Endothelial cell of umbilical vein (primary cell): ENCODE results near the gene FBN2. TPM values are rescaled to one million over a fixed set of nuclear protein-coding genes. Genes with fewer than 3 reads are reported as not detected.

Experiments used
- BruUV-seq: library from RNA; stranded (reverse); fragments of 400-500 nt; replicated peaks from 2 replicates; lab custom pipeline; 2021; lab: Mats Ljungman, UMichigan
- CTCF ChIA-PET: fragments of 300-600, 350-600 bp; sonication (Branson Sonifier 250); formaldehyde crosslinking; loops from one replicate; lab custom pipeline; 2021; ENCODE audit warnings: antibody characterized with exemption, inconsistent platforms; lab: Charles Lee
- POLR2A ChIA-PET: fragments of 300-600, 350-600 bp; sonication (Branson Sonifier 250); formaldehyde crosslinking; loops from one replicate; lab custom pipeline; 2021; ENCODE audit warnings: antibody characterized with exemption, inconsistent platforms; lab: Charles Lee
- DNase-seq: peaks from one replicate; pipeline ENCODE4 v3.0.0-alpha.2; 2011; ENCODE audit warnings: low read depth, low spot score
- FAIRE-seq: peaks from 2 replicates; lab custom pipeline; 2011; peaks lifted over from hg19 to GRCh38; lab: Jason Lieb, UNC
- H2AFZ ChIP-seq: 2 replicates; pipeline ENCODE4 v1.6.0; 2012; ENCODE audit warnings: low read depth, low read length, control low read depth, inconsistent platforms
- H3K27ac ChIP-seq: 2 replicates; pipeline ENCODE4 v1.5.1; 2011; ENCODE audit warnings: low read depth, mild to moderate bottlenecking, control low read depth, low read length, moderate library complexity; ENCODE audit not compliant: insufficient read depth
- H3K27me3 ChIP-seq, 2 experiments: 2 replicates each; pipeline versions ENCODE4 v1.6.0 to v1.6.1; 2011; ENCODE audit warnings: low read length in 2 of 2, mixed read lengths in 1 of 2; ENCODE audit not compliant: control insufficient read depth in 2 of 2, insufficient read depth in 2 of 2
- H3K36me3 ChIP-seq, 2 experiments: 2 replicates in 1 of 2; 3 replicates in 1 of 2; pipeline ENCODE4 v1.5.1; 2011; ENCODE audit warnings: low read length in 2 of 2, mild to moderate bottlenecking in 1 of 2, moderate library complexity in 1 of 2; ENCODE audit not compliant: control insufficient read depth in 2 of 2, insufficient read depth in 2 of 2; ENCODE audit errors: extremely low read depth in 1 of 2
- H3K4me1 ChIP-seq: 3 replicates; pipeline ENCODE4 v1.5.1; 2011; ENCODE audit warnings: mild to moderate bottlenecking, low read length; ENCODE audit not compliant: control insufficient read depth, insufficient read depth; ENCODE audit errors: extremely low read depth
- H3K4me2 ChIP-seq: 2 replicates; pipeline ENCODE4 v1.6.1; 2011; ENCODE audit warnings: low read length, control low read depth, mixed read lengths; ENCODE audit not compliant: insufficient read depth
- H3K4me3 ChIP-seq, 3 experiments: fragments of 200-600 bp in 1 of 3; sonication (generic), shearing (Covaris generic) in 1 of 3; replicated peaks in 1 of 3; 2 replicates each; pipeline ENCODE4 v1.5.1; 2011 to 2016; ENCODE audit warnings: control low read depth in 3 of 3, low read length in 3 of 3, mild to moderate bottlenecking in 2 of 3, inconsistent platforms in 1 of 3, low read depth in 1 of 3, moderate library complexity in 1 of 3; ENCODE audit not compliant: insufficient read depth in 1 of 3
- H3K79me2 ChIP-seq: 2 replicates; pipeline ENCODE4 v1.6.0; 2012; ENCODE audit warnings: low read length, inconsistent platforms; ENCODE audit not compliant: control insufficient read depth, insufficient read depth
- H3K9ac ChIP-seq: replicated peaks from 2 replicates; pipeline ENCODE3; 2011; ENCODE audit warnings: low read length, control low read depth; ENCODE audit not compliant: insufficient read depth; ENCODE audit errors: extremely low read depth
- H3K9me1 ChIP-seq: replicated peaks from 3 replicates; pipeline ENCODE4 v1.6.0; 2011; ENCODE audit warnings: mild to moderate bottlenecking, low read length; ENCODE audit not compliant: control insufficient read depth, insufficient read depth; ENCODE audit errors: extremely low read depth
- H3K9me3 ChIP-seq: replicated peaks from 2 replicates; pipeline ENCODE4 v1.5.1; 2012; ENCODE audit warnings: low read length, inconsistent platforms; ENCODE audit not compliant: control insufficient read depth, insufficient read depth
- H4K20me1 ChIP-seq: replicated peaks from 2 replicates; pipeline ENCODE3; 2011; ENCODE audit warnings: mild to moderate bottlenecking, low read length; ENCODE audit not compliant: control insufficient read depth, insufficient read depth; ENCODE audit errors: extremely low read depth
- CTCF ChIP-seq, 2 donors: IDR thresholded peaks; 1 replicate in 1 of 2; 2 replicates in 1 of 2; pipeline ENCODE4 v1.5.1; 2011; ENCODE audit warnings: low read length in 2 of 2, mild to moderate bottlenecking in 2 of 2, moderate library complexity in 2 of 2, control low read depth in 1 of 2, inconsistent platforms in 1 of 2, low read depth in 1 of 2; ENCODE audit not compliant: insufficient read depth in 1 of 2; ENCODE audit errors: extremely low read depth in 1 of 2
- EZH2 ChIP-seq: IDR thresholded peaks from 2 replicates; pipeline ENCODE4 v1.6.1; 2012; ENCODE audit warnings: borderline replicate concordance, low read depth, mild to moderate bottlenecking, moderate library complexity, low read length, inconsistent platforms; ENCODE audit not compliant: severe bottlenecking
- FOS ChIP-seq: IDR thresholded peaks from 2 replicates; pipeline ENCODE4 v1.6.1; 2011; ENCODE audit warnings: mild to moderate bottlenecking, low read length, moderate library complexity, borderline replicate concordance; ENCODE audit not compliant: insufficient read depth
- GATA2 ChIP-seq: IDR thresholded peaks from 2 replicates; pipeline ENCODE4 v1.7.0; 2011; ENCODE audit warnings: low read depth, mild to moderate bottlenecking, moderate library complexity, mixed read lengths, low read length; ENCODE audit not compliant: insufficient read length, insufficient read depth
- JUN ChIP-seq: IDR thresholded peaks from 2 replicates; pipeline ENCODE4 v1.6.1; 2011; ENCODE audit warnings: borderline replicate concordance, low read depth; ENCODE audit not compliant: insufficient read length, insufficient read depth
- MAX ChIP-seq: IDR thresholded peaks from 2 replicates; pipeline ENCODE4 v1.6.1; 2011; ENCODE audit not compliant: insufficient read depth, insufficient read length
- MYC ChIP-seq: IDR thresholded peaks from one replicate; pipeline ENCODE4 v1.6.1; 2011; ENCODE audit warnings: mild to moderate bottlenecking, low read depth, low read length
- POLR2A ChIP-seq: IDR thresholded peaks from 2 replicates; pipeline ENCODE4 v1.6.1; 2012; ENCODE audit warnings: low read depth, mild to moderate bottlenecking, control low read depth, low read length
- POLR2AphosphoS5 ChIP-seq: IDR thresholded peaks from 2 replicates; pipeline ENCODE4 v1.6.1; 2012; ENCODE audit warnings: low read depth, mild to moderate bottlenecking, control low read depth, low read length, moderate library complexity; ENCODE audit not compliant: insufficient read depth
- dilution Hi-C: fragments of 300-500 bp; cut with MboI; formaldehyde crosslinking; loops from one replicate; pipeline ENCODE4 v1.15.0; 2019; ENCODE audit warnings: low sequenced_read_pairs; ENCODE audit not compliant: extremely low pct_ligation_motif_present
- intact Hi-C: fragments of 100-400 bp; cut with micrococcal nuclease; formaldehyde crosslinking; loops from one replicate; pipeline ENCODE4 v1.10.0; 2022
- polyA plus RNA-seq, 4 experiments: library from polyadenylated mRNA; depleted of rRNA in 3 of 4; stranded (reverse) in 3 of 4; unstranded in 1 of 4; fragments of >200 nt; gene quantifications; 2 replicates each; pipeline versions ENCODE4 v1.2.1 to v1.2.3, GENCODE V29; 2011 to 2012; ENCODE audit warnings: missing spikeins in 1 of 4
- total RNA-seq: library from RNA; stranded (reverse); gene quantifications from 2 replicates; pipeline ENCODE4 v1.2.3, GENCODE V29; 2021

FBN2 gene
- total and polyA plus RNA-seq, 2 donors (not counting 3 experiments of a cell fraction or from before 2014, with no cell fraction given), result 21.8 to 57.4 TPM

GRCh38 chr5:128328446-128328845, 209.6 kb downstream of the FBN2 start:
- ChIA-PET POLR2A (no interaction called here), CTCF (no interaction called here)
- H3K79me2 ChIP-seq, result no peaks in the 10 kb centered on the region
- H3K27me3 ChIP-seq, result no peaks in the 10 kb centered on the region
- no peak overlapping the region for H2AFZ ChIP-seq
- no peak overlapping the region for H3K4me3 ChIP-seq
- DNase-seq (no peak), FAIRE-seq (no peak)
- H4K20me1 ChIP-seq, result no peaks in the 10 kb centered on the region
- H3K4me1 ChIP-seq, result no peaks in the 10 kb centered on the region
- TF ChIP-seq EZH2 (no peak), POLR2AphosphoS5 (no peak), JUN (no peak), MAX (no peak), CTCF (IDR thresholded peaks at IDR 0.05; ENCODE audit: extremely low read depth in 1 of 2, insufficient read depth in 1 of 2, low read depth in 1 of 2, low read length in 2 of 2) (no peak), MYC (no peak), FOS (no peak), POLR2A (no peak), GATA2 (no peak)
- BruUV-seq, result no TSS peak
- dilution Hi-C loops, result no loop called here
- intact Hi-C loops, result no loop called here
- H3K4me2 ChIP-seq, result no peak overlapping the region
- no peak overlapping the region for H3K9ac ChIP-seq
- no peaks in the 10 kb centered on the region for H3K9me1 ChIP-seq
- H3K27ac ChIP-seq, result no peak overlapping the region
- H3K36me3 ChIP-seq, result peaks cover 0 to 4% of the 10 kb centered on the region in 2 experiments
- no peaks in the 10 kb centered on the region for H3K9me3 ChIP-seq
